HCT116 (cell line): ENCODE measurements around the gene C1QTNF12.

Experiments
- CTCF ChIP-seq, 3 experiments: fragments of 200-600 bp in 1 of 3; sonication (generic) in 1 of 3; IDR thresholded peaks in 2 of 3; conservative IDR thresholded peaks in 1 of 3; 2 replicates each; pipeline ENCODE4 v1.5.1; 2012 to 2017; ENCODE audit warnings: low read depth in 2 of 3, low read length in 2 of 3, antibody characterized with exemption in 1 of 3, borderline replicate concordance in 1 of 3, control low read depth in 1 of 3, mild to moderate bottlenecking in 1 of 3, mixed read lengths in 1 of 3, mixed run types in 1 of 3, moderate library complexity in 1 of 3; ENCODE audit not compliant: insufficient read depth in 1 of 3
- POLR2A ChIP-seq: IDR thresholded peaks from 2 replicates; pipeline ENCODE4 v1.7.0; 2011; ENCODE audit warnings: borderline replicate concordance; ENCODE audit not compliant: insufficient read depth, insufficient read length; ENCODE audit errors: extremely low read depth
- YY1 ChIP-seq: IDR thresholded peaks from 2 replicates; pipeline ENCODE4 v1.6.1; 2011; ENCODE audit warnings: low read length, low read depth, moderate library complexity, mild to moderate bottlenecking; ENCODE audit not compliant: insufficient replicate concordance; ENCODE audit errors: extremely low read depth
- ZNF274 ChIP-seq: fragments of 200-500 bp; sonication (Bioruptor generic); IDR thresholded peaks from 2 replicates; pipeline ENCODE4 v1.6.1; 2014; ENCODE audit warnings: mild to moderate bottlenecking, low read depth, low read length, inconsistent platforms

GRCh38 chr1:1270813-1271212 lies 24.3 kb upstream of the C1QTNF12 start:
- TF ChIP-seq POLR2A (no peak), YY1 (no peak), CTCF (IDR thresholded peaks at IDR 0.05 in 2 of 3, conservative IDR thresholded peaks at IDR 0.05 in 1 of 3; ENCODE audit: borderline replicate concordance in 1 of 3, insufficient read depth in 1 of 3, low read depth in 2 of 3, low read length in 2 of 3) (no peak), ZNF274 (no peak)
